ENCODE results near the gene PRDM1.

DNA sequence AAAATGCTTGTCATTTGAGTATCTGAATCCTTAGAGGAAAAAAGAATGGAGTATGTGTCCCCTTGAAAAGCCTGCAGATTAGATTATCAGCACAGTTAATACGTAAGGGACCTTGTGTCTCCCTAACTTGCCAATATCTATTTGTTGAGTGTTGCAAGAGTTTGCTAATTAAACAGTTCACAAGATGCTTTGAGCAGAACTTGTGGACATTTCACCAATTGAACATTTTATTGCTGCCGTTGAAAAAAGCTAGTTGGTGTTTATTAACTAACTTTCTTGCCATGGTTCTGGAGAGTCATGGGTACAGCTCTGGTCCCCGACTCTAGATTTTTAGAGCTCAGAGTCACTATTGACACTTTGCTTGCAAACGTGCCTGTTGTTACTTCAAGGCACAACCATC lies 30.6 kb upstream of the PRDM1 start:
- TF ChIP-seq POLR2AphosphoS5 (IDR thresholded peaks at IDR 0.05; ENCODE audit: low read depth, low read length) (no peak), TAF1 (IDR thresholded peaks at IDR 0.05; ENCODE audit: borderline replicate concordance, low read depth, low read length) (no peak), FOXJ3 (CRISPR knock-in tag; IDR thresholded peaks at IDR 0.05) (no peak), RAD21 (IDR thresholded peaks at IDR 0.05; ENCODE audit: low read length) (no peak), PBX3 (IDR thresholded peaks at IDR 0.05) (no peak), GABPA (IDR thresholded peaks at IDR 0.05; ENCODE audit: low read depth) (no peak), USF2 (IDR thresholded peaks at IDR 0.05; ENCODE audit: borderline replicate concordance, low read depth, low read length) (no peak), ELF1 (IDR thresholded peaks at IDR 0.05) (no peak), MXI1 (IDR thresholded peaks at IDR 0.05; ENCODE audit: low read depth, low read length) (no peak), NRF1 (IDR thresholded peaks at IDR 0.05; ENCODE audit: low read depth, low read length) (no peak), EP300 (IDR thresholded peaks at IDR 0.05; ENCODE audit: borderline replicate concordance in 1 of 2, low read depth in 1 of 2, low read length in 1 of 2) (no peak)
- TF ChIP-seq, protein P1, sequence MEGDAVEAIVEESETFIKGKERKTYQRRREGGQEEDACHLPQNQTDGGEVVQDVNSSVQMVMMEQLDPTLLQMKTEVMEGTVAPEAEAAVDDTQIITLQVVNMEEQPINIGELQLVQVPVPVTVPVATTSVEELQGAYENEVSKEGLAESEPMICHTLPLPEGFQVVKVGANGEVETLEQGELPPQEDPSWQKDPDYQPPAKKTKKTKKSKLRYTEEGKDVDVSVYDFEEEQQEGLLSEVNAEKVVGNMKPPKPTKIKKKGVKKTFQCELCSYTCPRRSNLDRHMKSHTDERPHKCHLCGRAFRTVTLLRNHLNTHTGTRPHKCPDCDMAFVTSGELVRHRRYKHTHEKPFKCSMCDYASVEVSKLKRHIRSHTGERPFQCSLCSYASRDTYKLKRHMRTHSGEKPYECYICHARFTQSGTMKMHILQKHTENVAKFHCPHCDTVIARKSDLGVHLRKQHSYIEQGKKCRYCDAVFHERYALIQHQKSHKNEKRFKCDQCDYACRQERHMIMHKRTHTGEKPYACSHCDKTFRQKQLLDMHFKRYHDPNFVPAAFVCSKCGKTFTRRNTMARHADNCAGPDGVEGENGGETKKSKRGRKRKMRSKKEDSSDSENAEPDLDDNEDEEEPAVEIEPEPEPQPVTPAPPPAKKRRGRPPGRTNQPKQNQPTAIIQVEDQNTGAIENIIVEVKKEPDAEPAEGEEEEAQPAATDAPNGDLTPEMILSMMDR (IDR thresholded peaks at IDR 0.05): no peak
- TF ChIP-seq, protein P2, sequence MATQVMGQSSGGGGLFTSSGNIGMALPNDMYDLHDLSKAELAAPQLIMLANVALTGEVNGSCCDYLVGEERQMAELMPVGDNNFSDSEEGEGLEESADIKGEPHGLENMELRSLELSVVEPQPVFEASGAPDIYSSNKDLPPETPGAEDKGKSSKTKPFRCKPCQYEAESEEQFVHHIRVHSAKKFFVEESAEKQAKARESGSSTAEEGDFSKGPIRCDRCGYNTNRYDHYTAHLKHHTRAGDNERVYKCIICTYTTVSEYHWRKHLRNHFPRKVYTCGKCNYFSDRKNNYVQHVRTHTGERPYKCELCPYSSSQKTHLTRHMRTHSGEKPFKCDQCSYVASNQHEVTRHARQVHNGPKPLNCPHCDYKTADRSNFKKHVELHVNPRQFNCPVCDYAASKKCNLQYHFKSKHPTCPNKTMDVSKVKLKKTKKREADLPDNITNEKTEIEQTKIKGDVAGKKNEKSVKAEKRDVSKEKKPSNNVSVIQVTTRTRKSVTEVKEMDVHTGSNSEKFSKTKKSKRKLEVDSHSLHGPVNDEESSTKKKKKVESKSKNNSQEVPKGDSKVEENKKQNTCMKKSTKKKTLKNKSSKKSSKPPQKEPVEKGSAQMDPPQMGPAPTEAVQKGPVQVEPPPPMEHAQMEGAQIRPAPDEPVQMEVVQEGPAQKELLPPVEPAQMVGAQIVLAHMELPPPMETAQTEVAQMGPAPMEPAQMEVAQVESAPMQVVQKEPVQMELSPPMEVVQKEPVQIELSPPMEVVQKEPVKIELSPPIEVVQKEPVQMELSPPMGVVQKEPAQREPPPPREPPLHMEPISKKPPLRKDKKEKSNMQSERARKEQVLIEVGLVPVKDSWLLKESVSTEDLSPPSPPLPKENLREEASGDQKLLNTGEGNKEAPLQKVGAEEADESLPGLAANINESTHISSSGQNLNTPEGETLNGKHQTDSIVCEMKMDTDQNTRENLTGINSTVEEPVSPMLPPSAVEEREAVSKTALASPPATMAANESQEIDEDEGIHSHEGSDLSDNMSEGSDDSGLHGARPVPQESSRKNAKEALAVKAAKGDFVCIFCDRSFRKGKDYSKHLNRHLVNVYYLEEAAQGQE (IDR thresholded peaks at IDR 0.05; ENCODE audit: low read depth, low read length): no peak
- TF ChIP-seq, protein P3, sequence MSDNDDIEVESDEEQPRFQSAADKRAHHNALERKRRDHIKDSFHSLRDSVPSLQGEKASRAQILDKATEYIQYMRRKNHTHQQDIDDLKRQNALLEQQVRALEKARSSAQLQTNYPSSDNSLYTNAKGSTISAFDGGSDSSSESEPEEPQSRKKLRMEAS (IDR thresholded peaks at IDR 0.05; ENCODE audit: low read depth): no peak

All from SK-N-SH (cell line).